Stomach (tissue), 4 donors: Measurements from ENCODE around the gene ZNF469.

Source experiments
- CTCF ChIP-seq, 7 experiments: fragments of 450-650 bp in 4 of 7; fragments of 200-600 bp in 3 of 7; sonication (generic) in 3 of 7; IDR thresholded peaks; one replicate each; pipeline ENCODE4 v1.5.1; 2016 to 2019; ENCODE audit warnings: antibody characterized with exemption in 7 of 7, control low read depth in 2 of 7, mild to moderate bottlenecking in 1 of 7
- EP300 ChIP-seq: sonication (generic); formaldehyde crosslinking; IDR thresholded peaks from one replicate; pipeline ENCODE4 v1.6.1; 2017; ENCODE audit warnings: antibody characterized with exemption

GRCh38 chr16:88416686-88417085, 33.9 kb downstream of the ZNF469 start:
- TF ChIP-seq CTCF (IDR thresholded peaks at IDR 0.05): no peak
- TF ChIP-seq EP300: no peak
